GM18526 (cell line): ENCODE measurements around the gene PPM1G.

ENCODE experiments used
- POLR2A ChIP-seq: IDR thresholded peaks from 3 replicates; pipeline ENCODE4 v1.6.1; 2011; ENCODE audit not compliant: insufficient read length; ENCODE audit errors: extremely low read depth

Gene PPM1G

DNA sequence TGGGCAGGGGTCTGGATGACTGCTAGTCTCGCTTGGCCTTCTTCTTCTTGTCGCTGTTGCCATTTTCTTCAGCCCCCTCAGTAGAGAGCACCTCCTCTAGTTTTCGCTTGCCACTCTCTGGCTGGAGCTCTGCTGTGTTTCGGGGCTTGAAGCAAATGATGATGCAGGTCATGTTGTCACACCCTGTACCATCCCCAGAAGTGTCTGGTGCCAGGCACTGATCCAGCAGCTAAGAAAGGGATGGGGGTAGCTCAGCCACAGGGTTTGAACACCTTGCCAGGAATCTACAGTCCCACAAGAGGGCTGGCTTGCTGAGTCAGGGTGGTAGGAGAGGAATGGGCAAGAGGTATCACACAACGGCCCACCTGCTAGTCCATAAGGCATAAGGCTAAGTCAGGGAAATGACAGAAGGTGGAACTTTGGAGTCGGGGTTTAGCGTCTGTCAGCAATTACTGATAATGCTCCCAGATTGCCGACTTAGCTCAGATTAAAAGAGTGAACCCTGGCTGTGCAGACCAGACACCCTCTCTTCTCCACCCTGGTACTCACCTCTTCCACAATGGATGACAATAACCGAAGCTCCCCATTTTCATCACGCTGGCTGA, 27.7 kb downstream of the PPM1G start:
- no peak for TF ChIP-seq POLR2A

DNA sequence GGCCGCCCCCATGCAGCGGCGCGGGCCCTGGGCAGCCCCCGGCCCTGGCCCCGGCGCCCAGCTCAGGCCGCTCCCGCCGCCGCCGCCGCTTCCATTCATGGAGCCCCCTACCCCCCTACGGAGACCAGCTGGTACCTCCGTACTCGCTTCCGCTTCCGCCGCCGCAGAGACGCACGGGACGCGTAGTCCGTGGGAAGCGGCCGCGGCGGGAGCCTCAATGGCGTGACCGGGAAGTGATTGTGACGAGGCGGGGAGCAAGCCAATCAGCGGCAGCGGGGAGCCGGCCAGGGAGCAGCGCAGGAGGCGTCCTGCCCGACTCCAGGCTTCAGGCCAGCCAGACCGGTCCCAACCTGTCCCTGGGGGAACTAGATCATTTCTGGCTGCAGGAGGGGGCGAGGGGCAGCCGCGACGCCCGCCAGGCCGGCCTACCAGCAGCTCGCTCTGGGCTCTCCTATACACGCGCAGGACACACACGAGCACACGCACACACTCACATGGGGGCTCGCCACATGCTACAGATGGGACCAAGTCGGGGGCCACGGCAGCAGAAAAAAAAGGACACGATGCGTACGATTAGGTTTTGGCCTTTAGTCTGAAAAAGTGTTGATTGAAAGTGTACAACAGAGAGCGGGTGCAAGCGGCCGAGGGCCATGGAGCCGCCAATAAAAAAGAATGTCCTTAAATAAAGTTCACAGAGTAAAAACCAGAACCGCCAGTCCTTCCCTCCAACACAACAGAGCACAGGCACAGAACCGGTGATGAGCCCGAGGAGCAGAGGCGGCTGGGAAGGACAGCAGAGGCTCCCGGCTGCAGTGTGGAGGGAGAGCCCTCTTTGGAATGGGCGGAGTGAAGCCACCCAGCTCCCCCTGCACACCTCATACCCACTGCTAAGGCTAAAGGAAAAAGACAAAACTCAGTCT, 28.5 kb downstream of the PPM1G start, which contains the start of gene ZNF513:
TSS of gene ZNF513 (minus strand) at position 109 of the 920 bp plus-strand sequence. CDS start 208 bp downstream, outside the sequence.
- peak; percentile 60 for TF ChIP-seq POLR2A

DNA sequence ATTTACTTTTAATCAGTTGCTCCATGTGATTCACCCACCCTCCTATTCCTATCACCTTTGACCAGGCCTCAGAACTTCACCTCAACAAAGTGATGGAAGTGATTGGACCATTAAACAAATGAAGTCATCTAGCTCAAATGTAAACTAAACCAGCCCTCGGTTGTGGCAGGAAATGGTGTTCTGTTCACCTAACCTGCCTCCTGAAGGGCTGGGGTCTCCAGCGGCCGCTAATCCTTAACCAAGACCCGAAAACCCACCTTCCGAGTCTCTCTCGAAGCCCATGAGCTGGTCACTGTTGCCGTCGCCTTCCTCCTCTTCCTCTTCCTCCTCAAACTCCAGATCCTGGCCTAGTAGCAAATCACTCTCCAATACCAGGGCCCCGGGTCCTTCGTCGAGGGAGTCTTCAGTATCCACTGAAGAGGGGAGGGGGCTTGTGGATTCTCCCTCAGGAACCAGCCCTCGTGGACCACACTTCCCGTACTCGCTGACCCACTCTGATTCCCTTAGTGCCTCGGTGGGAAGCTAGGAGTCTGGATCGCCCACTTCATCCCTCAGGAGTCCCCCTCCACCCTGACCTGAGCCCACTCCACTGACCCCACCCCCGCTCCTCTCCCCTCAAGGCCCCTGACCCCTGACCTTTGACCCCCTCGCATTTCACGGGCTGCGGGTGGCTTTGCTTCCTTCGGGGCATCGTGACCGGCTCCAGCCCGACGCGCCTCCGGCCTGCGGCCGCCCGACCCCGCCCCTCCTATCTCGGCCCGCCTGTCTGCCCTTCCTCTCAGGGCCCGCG, 29.4 kb downstream of the PPM1G start:
- no peak for TF ChIP-seq POLR2A

DNA sequence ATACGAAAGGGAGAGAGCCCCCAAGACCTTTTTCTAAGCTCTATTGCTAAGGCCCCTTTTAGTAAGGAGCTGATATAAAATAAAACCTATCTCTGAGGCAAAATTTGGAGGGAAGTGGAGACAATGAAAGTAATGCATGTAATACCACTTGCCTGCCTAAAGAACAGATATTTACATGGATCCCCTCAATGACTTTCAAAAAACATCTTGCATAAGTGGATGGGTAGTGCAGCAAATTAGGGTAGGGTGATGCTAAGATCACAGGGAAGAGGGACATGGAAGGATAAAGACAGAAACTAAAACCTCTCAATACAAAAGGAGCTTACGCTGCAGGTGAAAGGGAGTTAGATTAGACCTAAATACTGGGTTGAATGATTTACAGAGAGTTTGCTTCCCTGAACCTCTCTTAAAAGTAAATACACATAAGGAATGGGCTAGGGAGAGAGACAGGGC, 30.0 kb downstream of the PPM1G start:
- no peak for TF ChIP-seq POLR2A

DNA sequence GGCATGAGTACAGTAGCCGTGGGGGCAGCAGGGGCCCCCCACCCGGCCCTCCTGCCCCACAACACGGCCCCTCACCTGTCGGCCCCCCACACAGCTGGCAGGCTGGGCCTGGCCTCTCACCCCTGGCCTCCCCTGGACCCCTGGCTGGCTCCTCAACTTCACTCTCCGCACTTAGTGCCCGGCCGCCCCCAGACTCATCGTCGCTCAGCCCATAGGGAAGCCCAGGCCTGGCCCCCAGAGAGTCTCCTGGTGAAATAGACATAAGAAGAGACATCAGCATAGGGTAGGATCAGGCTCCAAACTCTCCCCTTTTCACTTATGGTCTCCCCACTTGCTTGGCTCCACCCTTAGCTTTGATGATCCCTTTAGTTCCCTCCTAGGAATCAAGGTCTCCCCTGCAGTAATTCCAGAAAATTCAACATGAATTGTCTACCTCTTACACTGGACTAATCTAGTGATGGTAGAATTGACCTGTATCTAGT, 30.5 kb downstream of the PPM1G start:
- no peak for TF ChIP-seq POLR2A

DNA sequence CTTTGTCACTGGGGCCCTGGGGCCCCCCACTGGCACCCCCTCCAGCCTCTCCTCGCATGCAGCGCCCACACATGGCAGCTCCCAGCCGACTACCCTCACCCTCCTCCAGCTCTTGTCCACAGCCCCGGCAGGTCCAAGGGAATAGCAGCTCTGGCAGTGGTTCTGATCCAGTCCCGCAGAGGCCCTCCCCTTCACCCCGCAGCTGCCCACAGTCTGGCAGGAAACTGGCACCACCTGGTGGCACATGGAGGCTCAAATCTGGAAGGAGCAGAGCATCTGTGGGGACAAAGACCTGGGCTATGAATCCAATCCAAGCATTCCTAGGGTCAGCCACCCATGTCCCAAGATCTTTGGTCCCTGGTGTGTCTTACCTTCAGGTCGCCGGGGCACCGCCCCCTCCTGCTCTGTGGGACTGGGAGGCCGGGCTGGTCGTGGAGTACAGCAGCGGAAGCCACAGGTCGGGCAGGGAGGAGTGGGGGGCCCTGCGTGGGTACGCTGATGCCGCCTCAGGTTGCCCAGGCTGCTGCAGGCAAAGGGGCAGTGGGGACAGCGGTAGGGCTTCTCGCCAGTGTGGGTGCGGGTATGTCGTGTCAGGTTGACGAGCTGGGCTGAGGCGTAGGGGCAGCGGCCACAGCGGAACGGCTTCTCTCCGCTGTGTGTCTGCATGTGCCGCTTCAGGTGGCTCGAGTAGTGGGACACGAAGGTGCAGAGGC, 31.1 kb downstream of the PPM1G start:
- no peak for TF ChIP-seq POLR2A

GRCh38 chr2:27377618-27378095, 31.7 kb downstream of the PPM1G start:
- TF ChIP-seq POLR2A = no peak

DNA sequence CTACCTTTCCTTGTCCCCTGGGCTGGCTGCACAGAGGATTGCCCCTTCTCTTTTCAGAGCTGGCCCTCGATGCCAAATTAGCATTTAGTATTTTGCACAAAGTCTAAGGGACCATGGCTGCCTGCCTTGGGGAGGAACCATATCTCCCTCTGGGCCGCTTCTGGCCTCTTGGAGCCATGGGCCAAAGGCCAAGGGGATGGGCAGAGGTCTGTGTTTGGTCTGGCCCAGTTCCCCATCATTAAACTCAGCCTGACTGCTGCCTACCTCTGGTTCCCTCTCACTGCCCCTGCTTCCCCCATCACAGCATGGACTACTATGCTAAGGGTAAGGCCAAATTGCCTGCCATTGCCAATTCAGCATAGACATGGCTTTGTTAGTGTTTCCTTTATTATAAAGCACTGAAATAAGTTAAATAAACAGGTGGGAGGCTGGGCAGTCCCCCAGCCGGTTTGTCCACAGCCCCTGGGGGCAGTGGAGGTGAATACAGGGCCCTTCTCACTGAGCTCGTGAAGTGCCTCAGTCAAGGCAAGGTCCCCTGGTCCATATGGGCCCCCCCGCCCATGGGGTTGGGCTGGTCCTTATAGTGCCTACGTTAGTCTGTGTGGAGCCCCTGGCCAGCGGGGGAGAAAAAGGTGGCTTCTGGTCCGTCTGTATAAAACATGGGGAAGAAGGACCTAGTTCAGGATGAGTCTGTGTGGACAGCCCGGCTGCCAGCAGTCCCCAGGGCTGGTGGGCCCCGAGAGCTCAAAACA, 32.3 kb downstream of the PPM1G start:
- TF ChIP-seq POLR2A = no peak

GRCh38 chr2:27376151-27376865, 33.1 kb downstream of the PPM1G start:
- peak; percentile 6 for TF ChIP-seq POLR2A

- TF ChIP-seq POLR2A = peak; percentile 22
Measured at GRCh38 chr2:27375513-27376099, 33.8 kb downstream of the PPM1G start.

GRCh38 chr2:27373567-27373966, 35.8 kb downstream of the PPM1G start:
- TF ChIP-seq POLR2A = no peak

DNA sequence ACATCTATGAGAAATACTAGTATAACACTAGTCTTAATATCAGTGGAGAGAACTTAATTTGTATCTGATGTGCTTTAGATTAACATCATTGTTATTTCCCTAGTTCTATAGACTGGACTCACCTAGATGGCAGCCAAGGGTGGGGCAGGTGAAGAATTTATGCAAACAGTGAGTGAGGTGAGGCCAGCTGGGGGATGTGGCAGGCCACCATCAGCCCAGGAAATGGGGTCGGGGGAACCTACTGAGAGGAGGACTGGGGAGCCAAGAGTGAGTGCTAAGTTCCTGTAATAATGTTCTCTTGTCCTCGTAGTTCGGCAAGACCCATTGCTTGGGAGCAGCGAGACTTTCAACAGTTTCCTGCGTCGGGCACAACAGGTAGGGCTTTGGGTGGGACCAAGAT, 36.5 kb downstream of the PPM1G start:
- no peak for TF ChIP-seq POLR2A
